SKM-1 (cell line): ENCODE measurements around the gene CENPS.
"Not testable (repeated sequence)": the region's sequence is repeated elsewhere in the genome, so short reads cannot be mapped to it uniquely, and the experiment has no call there.

Experiments used
- DNase-seq: peaks from one replicate; lab custom pipeline; 2025; ENCODE audit not compliant: unreplicated experiment; lab: John Stamatoyannopoulos, UW

Gene CENPS

GRCh38 chr1:10450156-10450814 is 20.1 kb downstream of the CENPS start:
- no peak for DNase-seq

DNA sequence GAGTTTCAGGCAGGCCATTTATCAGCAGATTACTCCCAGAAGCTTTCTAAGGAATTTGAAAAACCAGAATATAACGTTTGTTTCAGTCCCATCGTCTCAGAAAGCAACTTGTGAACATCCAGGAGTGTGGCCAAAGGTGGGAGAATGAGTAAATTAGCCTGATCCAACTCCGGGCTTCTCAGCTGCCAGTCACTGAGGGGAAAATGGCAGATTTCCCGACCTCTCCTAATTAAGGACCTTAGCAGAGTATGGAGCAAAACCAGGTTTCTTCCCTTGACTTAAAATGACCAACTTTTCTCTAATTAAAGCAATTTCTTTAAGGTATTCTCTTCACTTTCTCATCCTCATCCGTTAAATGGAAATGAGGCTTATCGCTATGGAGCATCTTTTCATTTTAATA is 20.6 kb downstream of the CENPS start:
- DNase-seq = no peak

DNA sequence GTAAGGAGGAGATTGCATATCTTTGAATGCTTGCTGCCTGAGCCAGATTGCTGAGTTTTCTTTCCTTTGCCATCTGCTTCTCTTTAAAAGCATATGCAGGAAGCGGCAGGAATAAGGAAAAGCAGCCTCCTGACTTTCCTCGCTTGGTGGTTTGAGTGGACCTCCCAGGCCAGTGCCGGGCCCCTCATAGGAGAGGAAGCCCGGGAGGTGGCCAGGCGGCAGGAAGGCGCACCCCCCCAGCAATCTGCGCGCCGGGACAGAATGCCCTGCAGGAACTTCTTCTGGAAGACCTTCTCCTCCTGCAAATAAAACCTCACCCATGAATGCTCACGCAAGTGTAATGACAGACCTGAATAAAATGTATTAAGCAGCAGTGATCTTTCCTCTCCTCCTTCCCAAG is 21.1 kb downstream of the CENPS start:
- no peak for DNase-seq

GRCh38 chr1:10456048-10456447 is 25.8 kb downstream of the CENPS start:
- no peak for DNase-seq

GRCh38 chr1:10456661-10457060 is 26.4 kb downstream of the CENPS start:
- DNase-seq = no peak

- not testable (repeated sequence) for DNase-seq
These were observed 27.2 kb downstream of the CENPS start for GRCh38 chr1:10457462-10457861.

DNA sequence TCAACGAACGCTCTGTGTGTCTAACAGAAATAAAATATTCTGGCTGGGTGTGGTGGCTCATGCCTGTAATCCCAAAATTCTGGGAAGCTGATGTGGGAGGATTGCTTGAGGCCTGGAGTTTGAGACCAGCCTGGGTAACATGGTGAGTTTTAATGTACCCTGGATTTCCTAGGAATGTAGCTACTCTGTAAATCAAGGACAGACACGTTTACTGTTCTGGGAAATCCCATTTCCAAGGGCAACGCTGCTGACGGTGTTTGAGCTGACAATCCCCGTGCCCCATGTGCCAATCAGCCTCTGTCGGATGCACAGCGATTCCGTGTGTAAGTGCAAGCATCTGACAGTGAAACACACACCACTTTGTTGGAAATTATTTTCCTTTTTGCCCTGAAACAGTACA is 27.6 kb downstream of the CENPS start:
- DNase-seq = no peak

GRCh38 chr1:10459184-10459583 is 29.0 kb downstream of the CENPS start:
- DNase-seq = no peak

GRCh38 chr1:10467078-10467477 is 36.8 kb downstream of the CENPS start:
- no peak for DNase-seq

GRCh38 chr1:10470043-10470442 is 39.8 kb downstream of the CENPS start:
- DNase-seq = no peak

DNA sequence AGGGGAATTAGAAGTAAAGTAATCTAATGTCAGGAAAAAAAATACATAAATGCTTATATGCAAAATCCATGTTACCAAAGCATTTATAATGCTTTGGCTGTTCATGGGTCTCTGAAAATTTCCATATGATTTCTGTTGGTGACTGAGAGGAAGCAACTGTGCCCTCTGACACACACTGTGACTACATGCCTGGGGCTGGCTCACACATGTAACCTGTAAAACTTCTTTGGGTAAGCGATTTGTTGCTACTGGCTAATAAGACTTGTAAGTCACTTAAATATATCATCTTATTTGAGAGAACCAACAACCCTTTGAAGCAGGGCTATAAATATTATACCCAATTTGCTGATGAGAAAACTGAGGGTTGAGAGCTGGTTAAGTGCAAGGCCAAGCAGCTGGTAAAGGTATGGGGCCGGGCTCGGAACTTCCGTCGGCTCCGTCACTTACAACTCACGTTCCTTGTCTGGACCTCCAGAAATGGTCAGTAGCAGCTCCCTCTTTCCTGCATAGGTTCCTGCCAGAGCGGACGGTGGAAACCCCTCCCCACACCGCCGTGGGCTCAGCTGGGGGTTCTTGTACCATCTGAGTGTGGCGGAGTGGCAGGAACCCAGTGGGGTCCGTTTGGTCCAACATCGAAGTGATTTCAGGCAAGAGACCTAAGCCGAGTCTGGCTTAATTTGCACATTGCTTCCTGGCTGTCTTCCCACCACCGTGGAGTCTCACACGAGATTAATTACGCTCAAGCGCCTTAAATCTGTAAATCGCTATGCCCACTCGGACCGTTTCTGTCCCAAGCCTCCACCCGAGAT is 41.4 kb downstream of the CENPS start:
- no peak for DNase-seq

DNA sequence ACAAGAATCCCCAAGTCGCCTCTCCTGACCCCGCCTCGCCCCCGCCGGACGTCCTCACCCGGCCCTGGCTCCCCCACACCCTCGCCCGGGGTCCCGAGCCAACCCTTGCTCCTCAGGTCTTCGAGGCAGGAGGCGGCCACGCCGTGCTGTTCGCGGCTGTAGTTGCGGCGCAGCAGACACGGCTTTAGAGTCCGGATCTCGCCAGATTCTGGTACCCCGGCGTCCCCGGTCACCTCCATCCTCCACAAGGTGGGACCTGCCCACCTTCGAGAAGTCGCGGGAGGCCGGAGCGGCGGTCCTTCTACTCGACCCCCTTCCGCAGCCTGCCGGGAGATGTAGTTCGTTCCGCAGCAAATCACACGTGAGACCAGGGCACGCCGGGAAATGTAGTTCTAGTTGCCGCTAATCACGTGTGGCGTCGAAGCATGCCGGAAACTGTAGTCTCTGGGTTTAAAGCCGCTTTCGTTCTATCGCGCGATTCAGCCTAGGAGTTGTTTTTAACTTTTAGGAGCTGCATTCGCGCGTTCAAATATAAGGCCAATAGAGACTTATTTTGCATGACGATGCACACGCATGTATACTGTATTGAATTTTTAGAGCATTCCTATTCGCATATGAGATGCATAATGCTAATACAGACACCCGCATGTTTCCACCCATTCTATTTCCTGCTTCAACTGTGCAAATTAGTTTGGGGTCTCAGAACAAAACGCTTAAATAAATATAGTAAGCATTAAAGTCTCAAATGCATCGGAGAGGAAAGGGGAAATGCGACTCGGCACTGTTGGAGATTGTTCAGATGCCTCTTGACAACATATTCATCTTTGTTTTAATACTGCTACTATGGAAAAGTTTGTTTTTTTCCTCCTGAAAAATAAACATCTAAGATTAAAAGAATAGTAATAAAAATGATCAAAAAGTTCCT is 42.2 kb downstream of the CENPS start, which contains the start of gene DFFA:
Gene DFFA, minus strand, starts transcription at position 310 of the 925 bp plus-strand sequence. Its CDS starts 71 bp downstream, at position 239.
- peak; percentile 97 for DNase-seq

GRCh38 chr1:10473145-10473765 is 43.0 kb downstream of the CENPS start:
- DNase-seq = no peak

DNA sequence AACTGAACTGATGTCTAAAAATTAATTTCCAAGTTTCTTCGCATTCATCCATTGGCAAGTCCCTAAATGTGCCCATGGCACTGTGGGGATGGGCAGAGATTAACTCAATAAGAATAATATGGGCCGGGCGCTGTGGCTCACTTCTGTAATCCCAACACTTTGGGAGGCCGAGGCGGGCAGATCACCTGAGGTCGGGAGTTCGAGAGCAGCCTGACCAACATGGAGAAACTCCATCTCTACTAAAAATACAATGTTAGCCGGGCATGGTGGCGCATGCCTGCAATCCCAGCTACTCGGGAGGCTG is 44.0 kb downstream of the CENPS start:
- DNase-seq = not testable (repeated sequence)

GRCh38 chr1:10474613-10475507 is 44.6 kb downstream of the CENPS start, which contains the start of gene PEX14:
PEX14 (plus strand) TSS chr1:10474950; CDS start chr1:10474967, 17 bp downstream.
- peak; percentile 85 for DNase-seq

DNA sequence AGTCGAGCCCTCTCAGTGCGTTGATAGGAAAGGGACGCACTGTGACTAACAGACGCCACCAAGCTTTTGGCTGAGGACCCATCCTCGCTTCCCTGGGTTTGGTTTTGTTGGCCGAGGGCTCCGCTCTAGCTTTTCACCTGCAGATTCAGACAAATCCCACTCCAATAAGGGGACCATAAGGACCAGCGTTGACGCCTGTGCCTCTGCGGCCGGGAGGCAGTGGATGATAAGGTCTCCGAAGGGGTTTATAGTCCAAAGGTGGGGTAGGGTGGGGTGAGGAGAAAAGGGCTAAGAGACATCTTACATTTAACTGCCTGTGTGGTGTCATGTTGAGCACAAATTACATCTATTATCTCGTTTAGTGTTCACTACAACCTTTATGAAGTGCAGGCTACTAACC is 45.3 kb downstream of the CENPS start:
- no peak for DNase-seq

DNA sequence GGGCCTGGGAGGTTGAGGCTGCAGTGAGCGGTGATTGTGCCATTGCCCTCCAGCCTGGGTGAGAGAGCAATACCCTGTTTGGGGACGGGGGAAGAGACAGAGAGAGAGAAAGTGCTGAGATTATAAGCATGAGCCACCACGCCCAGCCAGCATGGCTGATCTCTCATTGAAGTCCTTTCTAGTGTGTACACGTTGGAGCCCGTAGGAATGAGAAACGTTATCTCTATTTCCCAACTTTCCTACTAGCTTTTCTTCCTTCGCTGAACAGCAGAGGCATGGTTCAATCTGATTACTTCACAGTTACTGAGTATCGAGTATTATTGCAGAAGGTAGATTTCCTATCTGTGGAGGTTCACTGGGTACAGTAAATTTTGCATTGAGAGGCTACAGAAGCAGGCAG is 49.1 kb downstream of the CENPS start:
- DNase-seq = no peak

GRCh38 chr1:10480614-10481013 is 50.4 kb downstream of the CENPS start:
- DNase-seq = no peak

DNA sequence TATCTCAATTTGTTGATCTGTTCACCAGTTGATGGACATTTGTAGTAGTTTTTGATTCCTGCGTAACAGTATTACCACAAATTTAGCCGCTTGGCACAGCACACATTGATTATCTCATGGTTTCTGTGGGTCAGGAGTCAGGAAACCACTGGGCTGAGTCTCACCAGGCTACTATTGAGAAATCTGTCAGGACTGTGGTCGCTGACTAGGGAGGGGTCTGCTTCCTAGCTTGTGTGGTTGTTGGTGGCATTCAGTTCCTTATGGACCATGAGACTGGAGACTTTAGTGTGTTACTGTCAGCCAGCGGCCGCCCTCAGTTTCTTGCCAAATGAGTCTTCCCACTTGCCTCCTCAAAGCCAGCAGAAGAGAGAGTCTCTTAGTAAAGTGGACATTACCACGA is 54.3 kb downstream of the CENPS start:
- peak; percentile 52 for DNase-seq
